HEK293T (cell line): ENCODE data around the gene NRDE2.
"Not testable (repeated sequence)": the region's sequence is repeated elsewhere in the genome, so short reads cannot be mapped to it uniquely, and the experiment has no call there.

Source experiments
- CTBP1 ChIP-seq: fragments of 450-650 bp; IDR thresholded peaks from 2 replicates; pipeline ENCODE4 v1.6.1; 2016; ENCODE audit warnings: borderline replicate concordance
- FOXM1 ChIP-seq: fragments of 450-650 bp; IDR thresholded peaks from 2 replicates; pipeline ENCODE4 v1.6.1; 2017; ENCODE audit warnings: mild to moderate bottlenecking, borderline replicate concordance

GRCh38 chr14:90247441-90247840 is 84.3 kb downstream of the NRDE2 start:
- TF ChIP-seq CTBP1, FOXM1: not testable (repeated sequence)
